Measurements from ENCODE around the gene ACTL6B. TPM values are rescaled to one million over a fixed set of nuclear protein-coding genes. Genes with fewer than 3 reads are reported as not detected.

Gene ACTL6B
- total and polyA plus RNA-seq, 8 donors: 0.23 to 7.7 (median 0.62) TPM

DNA sequence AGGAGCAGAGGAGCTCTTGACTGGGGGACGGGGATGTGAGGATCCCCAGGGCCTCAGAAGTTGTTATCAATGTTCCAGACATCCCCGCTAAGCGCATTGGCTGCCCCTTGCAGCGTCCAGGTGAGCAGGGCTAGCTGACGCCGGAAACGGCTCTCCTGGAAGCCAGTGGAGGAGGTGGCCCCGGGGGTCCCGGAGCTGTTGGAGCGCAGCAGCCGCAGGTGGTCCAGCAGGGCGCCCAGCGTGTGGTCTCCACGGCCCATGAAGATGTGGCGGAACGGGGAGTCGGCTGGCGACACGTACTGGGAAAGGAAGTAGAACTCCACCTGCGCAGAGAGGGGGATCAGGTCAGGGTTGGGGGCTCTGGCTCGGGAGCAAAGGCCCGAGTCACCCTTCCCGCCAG lies 35.4 kb downstream of the ACTL6B start:
- no peak for FAIRE-seq

DNA sequence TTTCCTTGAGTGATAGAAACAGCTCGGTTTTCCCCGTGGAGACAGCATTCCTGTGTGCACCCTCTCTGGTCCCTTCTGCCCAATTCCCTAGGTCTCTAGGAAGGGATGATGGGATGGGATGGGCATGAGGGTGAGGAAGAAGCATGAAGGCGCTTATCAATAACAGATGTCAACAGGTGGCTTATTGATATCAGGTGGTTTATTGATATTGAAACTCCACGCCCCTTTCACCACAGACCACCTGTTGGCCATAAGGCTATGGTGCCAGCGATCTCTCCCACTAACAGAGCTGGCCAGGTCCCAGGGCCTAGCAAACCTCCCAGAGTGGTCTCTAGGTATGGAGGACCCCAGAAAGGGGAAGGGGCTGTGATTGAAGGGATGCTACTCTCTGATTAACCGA lies 36.0 kb downstream of the ACTL6B start:
- no peaks in the 10 kb centered on the region for H3K4me1 ChIP-seq
- no peak overlapping the region for H3K4me3 ChIP-seq
- ATAC-seq: no peak
- H3K36me3 ChIP-seq: no peaks in the 10 kb centered on the region
- no peaks in the 10 kb centered on the region for H3K27me3 ChIP-seq
- DNase-seq: no peak
- FAIRE-seq: no peak
- H3K27ac ChIP-seq: no peak overlapping the region
- WGBS, 2 donors: 88 to 90% methylated on average over 6 of the region's 6 CpGs
- intact Hi-C loops (cut with DNase I): no loop called here
- no peaks in the 10 kb centered on the region for H3K9me3 ChIP-seq
- TF ChIP-seq CTCF (IDR thresholded peaks at IDR 0.05): no peak

More for the DNA sequence above, 35.4 kb downstream of the ACTL6B start:
- H3K4me1 ChIP-seq: no peaks in the 10 kb centered on the region
- intact Hi-C loops (cut with DNase I): no loop called here
- TF ChIP-seq CTCF (IDR thresholded peaks at IDR 0.05): no peak
- 93 to 95% methylated on average over 23 of the region's 23 CpGs for WGBS, 2 donors
- H3K9me3 ChIP-seq: no peaks in the 10 kb centered on the region
- H3K27ac ChIP-seq: no peak overlapping the region
- ATAC-seq (no peak), DNase-seq (peak in 1 of 6 donors; percentile 14)
- H3K36me3 ChIP-seq: no peaks in the 10 kb centered on the region
- H3K27me3 ChIP-seq: no peaks in the 10 kb centered on the region
- no peak overlapping the region for H3K4me3 ChIP-seq

DNA sequence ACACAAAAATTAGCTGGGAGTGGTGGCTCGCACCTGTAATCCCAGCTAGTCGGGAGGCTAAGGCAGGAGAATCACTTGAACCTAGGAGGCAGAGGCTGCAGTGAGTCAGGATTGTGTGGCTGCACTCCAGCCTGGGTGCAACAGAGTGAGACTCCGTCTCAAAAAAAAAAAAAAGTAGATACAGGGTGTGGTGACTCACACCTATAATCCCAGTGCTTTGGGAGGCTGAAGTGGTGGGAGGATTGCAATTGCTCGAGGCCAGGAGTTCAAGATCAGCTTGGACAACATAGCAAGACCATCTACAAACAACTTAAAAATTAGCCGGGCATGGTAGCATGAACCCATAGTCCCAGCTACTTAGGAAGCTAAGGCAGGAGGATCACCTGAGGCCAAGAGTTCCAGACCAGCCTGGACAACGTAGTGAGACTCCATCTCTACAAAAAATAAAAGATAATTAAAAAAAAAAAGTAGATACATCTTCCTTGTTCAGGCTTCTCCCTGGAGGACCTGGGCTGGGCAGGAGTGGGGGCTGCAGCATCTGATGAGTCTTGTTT lies 41.9 kb downstream of the ACTL6B start:
- no peaks in the 10 kb centered on the region for H3K27me3 ChIP-seq
- WGBS, 2 donors: 80 to 81% methylated on average over 6 of the region's 6 CpGs
- H3K4me3 ChIP-seq: no peak overlapping the region
- no peaks in the 10 kb centered on the region for H3K9me3 ChIP-seq
- H3K27ac ChIP-seq: no peak overlapping the region
- FAIRE-seq: no peak
- no peak for TF ChIP-seq CTCF (IDR thresholded peaks at IDR 0.05)
- peaks cover 0 to 5% (median 0%) of the 10 kb centered on the region in 3 donors for H3K4me1 ChIP-seq
- H3K36me3 ChIP-seq: no peaks in the 10 kb centered on the region
- intact Hi-C loops (cut with DNase I): no loop called here
- DNase-seq: peak in 1 of 6 donors; percentile 8
- no peak for ATAC-seq

GRCh38 chr7:100613412-100614175 lies 42.7 kb downstream of the ACTL6B start:
- no peaks in the 10 kb centered on the region for H3K9me3 ChIP-seq
- H3K36me3 ChIP-seq: no peaks in the 10 kb centered on the region
- no peak for ATAC-seq
- intact Hi-C loops (cut with DNase I): no loop called here
- no peak for FAIRE-seq
- TF ChIP-seq CTCF (IDR thresholded peaks at IDR 0.05): no peak
- peak overlapping the region in 2 of 4 donors; percentile 74 for H3K4me3 ChIP-seq
- H3K27me3 ChIP-seq: no peaks in the 10 kb centered on the region
- no peak for DNase-seq
- 85 to 86% methylated on average over 13 of the region's 13 CpGs for WGBS, 2 donors
- H3K27ac ChIP-seq: no peak overlapping the region
- peaks cover 0 to 5% (median 0%) of the 10 kb centered on the region in 3 donors for H3K4me1 ChIP-seq
